GM12864 (cell line): ENCODE data around the gene TMEM60.

ENCODE experiments used
- DNase-seq: peaks from one replicate; pipeline ENCODE4 v3.0.0-alpha.2; 2011; ENCODE audit warnings: low read depth
- H3K4me3 ChIP-seq: 2 replicates; pipeline ENCODE4 v1.5.1; 2011; ENCODE audit warnings: mild to moderate bottlenecking, low read depth, low read length, control low read depth
- CTCF ChIP-seq: IDR thresholded peaks from 2 replicates; pipeline ENCODE4 v1.5.1; 2011; ENCODE audit warnings: low read depth, mild to moderate bottlenecking, moderate library complexity, low read length, control low read depth, inconsistent platforms; ENCODE audit errors: missing control alignments

The TMEM60 gene, protein sequence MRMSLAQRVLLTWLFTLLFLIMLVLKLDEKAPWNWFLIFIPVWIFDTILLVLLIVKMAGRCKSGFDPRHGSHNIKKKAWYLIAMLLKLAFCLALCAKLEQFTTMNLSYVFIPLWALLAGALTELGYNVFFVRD

DNA sequence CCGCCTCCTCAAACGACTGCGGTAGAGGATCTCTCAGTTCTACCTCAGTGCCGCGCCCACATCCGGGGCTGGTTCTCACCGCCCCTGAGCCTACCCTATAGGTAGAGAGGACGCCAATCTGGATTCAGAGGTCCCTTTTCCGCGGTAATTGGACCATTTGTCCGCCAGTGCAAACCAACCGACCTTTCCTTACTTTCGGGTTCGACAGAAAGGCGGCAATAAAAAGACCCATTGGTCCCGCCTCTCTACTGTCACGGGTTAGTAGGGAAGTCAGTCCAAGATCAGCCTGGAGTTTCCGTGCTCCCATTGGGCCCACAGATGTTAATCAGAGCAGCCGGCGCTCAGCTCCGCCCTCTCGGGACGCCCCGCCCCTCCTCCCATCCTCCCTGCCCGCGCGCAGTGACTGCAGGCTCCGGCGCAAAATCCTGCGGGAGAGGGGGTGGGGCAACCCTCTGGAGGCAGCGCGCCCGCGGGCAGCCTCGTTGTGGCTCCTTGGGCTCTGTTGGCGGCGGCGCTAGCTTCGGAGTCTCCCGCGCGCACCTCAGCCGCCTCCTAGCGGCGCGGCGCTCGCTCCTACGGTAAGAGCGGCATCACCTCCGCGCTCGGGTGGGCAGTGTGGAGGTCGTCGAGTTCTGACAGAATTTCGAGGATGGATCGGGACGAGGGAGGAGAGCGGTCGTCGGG lies at the start of gene TMEM60, which contains the start of gene PHTF2:
Gene TMEM60, minus strand, starts transcription at position 41 of the 684 bp plus-strand sequence. CDS start 4,061 bp downstream, outside the sequence.
Gene PHTF2, plus strand, starts transcription at position 380 of the 684 bp plus-strand sequence.
- peak; percentile 59 for TF ChIP-seq CTCF
- peak within 1 kb of the TSS; percentile 97 for H3K4me3 ChIP-seq

GRCh38 chr7:77846317-77847092 lies 48.3 kb upstream of the TMEM60 start:
- no peak overlapping the region for H3K4me3 ChIP-seq
- DNase-seq: no peak
- TF ChIP-seq CTCF: no peak

More for the DNA sequence above, at the start of gene TMEM60, which contains the start of gene PHTF2:
- DNase-seq: peak; percentile 98

DNA sequence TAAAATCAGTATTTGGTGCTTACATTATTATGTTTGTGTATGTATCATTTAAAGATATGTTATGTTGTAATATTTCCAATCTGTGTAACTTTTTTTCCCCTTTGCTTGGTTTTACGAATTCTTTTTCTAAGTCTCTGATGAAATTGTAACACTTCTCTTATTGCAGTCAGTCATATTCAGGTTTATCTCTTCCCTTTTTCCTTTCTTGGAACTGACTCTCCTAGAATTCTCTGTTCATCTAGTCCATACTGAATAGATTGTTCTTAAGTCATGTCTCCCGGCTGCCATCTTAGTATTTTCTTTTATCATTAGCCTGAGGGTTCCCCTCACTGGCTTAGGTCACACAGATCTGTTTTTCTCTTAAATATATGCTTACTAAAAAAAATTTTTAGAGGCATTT lies 45.0 kb upstream of the TMEM60 start:
- H3K4me3 ChIP-seq: no peak overlapping the region
- TF ChIP-seq CTCF: no peak
- DNase-seq: no peak

DNA sequence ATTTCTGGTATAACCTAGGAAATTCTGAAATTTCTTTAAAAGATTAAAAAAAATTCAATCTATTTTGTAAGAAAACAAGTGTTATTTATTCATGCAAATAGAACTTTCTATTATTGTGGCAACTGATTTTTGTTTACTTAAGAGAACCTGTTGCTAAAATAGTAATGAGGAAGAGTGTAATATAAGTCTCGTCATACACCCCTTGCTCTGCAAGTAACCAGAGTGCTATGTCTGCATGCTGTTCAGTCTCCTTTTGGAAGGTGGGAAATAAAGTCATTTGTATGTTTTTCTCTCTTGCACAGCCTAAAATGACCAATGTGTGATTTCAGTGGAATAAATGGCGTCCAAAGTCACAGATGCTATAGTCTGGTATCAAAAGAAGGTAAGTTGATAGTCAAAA lies 41.7 kb upstream of the TMEM60 start:
- no peak for DNase-seq
- no peak overlapping the region for H3K4me3 ChIP-seq
- TF ChIP-seq CTCF: no peak

DNA sequence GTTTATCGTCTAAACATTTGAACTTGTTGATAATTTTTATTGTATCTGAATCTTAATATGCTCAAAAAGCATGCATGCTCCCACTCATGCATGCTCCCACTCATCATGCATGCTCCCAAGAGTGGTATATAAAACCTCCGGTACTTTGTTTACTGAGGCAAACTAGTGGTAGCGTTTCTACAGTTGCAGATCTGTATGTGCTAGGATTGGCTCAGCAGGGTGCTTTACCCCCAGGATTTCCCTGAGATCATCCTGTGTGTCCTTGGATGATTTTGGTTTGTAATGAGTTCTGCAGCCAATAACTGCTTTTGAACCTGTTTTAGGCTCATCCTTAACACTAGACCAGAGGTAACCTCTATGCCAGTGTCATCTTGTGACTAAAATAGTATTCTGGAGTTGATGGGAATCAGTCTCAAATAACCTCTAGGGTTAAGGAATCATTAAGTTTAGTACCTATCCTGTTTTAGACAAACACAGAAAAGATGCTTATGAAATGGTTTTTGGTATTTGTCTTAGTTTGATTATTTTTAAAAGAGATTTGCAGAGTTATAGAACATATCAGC lies 40.8 kb upstream of the TMEM60 start:
- TF ChIP-seq CTCF: no peak
- DNase-seq: no peak
- H3K4me3 ChIP-seq: no peak overlapping the region

- no peak overlapping the region for H3K4me3 ChIP-seq
- DNase-seq: no peak
- TF ChIP-seq CTCF: no peak
These were observed 39.7 kb upstream of the TMEM60 start for GRCh38 chr7:77837966-77838365.
